Stimulated activated CD8-positive, alpha-beta memory T cell treated with anti-CD3 and anti-CD28 coated beads, Interleukin-15, amount 100 ng/mL, for 4 hours (primary cell): ENCODE data around the gene TRAF5.
"Not testable (repeated sequence)": the region's sequence is repeated elsewhere in the genome, so short reads cannot be mapped to it uniquely, and the experiment has no call there.

Experiments used
- DNase-seq, 2 donors: peaks; one replicate each; pipeline ENCODE4 v3.0.0-alpha.2; 2020; ENCODE audit warnings: low read depth in 2 of 2

Gene TRAF5

GRCh38 chr1:211377539-211378450 lies 51.2 kb downstream of the TRAF5 start:
- DNase-seq, result no peak

DNA sequence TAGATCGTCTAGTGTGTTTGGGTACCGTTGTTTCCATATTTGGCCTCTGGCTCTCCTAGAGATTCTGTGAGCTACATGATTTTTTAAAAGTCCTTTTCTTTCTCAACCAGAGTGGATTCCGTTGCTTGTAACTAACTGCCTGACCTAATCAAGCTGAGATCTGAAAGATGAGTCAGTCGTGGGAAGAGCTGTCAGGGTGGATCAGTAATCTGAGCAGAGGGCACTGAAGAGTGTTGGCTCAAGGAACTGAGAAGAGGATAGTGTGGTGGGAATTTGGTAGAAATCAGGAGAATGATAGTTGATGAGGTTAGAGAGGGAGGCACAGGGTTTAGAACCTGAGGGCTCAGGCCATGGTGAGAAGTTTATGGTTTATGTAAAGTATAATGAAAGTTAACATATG lies 52.2 kb downstream of the TRAF5 start:
- DNase-seq, result no peak

DNA sequence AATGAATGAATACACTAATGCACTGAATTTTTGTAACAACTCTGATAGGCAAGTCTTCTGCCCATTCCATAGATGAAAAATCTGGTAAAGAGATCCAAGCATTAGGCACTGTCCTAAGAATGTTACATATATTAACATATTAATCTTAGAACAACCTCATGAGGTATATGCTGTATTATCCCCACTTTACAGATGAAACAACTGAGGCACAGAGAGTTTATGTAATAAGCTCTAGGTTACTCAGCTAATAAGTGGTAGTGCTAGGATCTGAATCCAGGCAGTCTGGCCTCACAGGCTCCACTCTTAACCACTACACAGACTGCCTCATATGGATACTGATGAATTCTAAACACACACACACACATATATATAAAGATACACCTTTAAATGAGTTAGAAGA lies 52.8 kb downstream of the TRAF5 start:
- DNase-seq, result no peak

GRCh38 chr1:211381481-211382181 lies 55.0 kb downstream of the TRAF5 start:
- DNase-seq, result no peak

GRCh38 chr1:211382182-211382713 lies 55.6 kb downstream of the TRAF5 start:
- DNase-seq, result no peak

- DNase-seq, result peak; percentile 67
Observed at GRCh38 chr1:211382714-211383480, 56.3 kb downstream of the TRAF5 start.

GRCh38 chr1:211384524-211384923 lies 57.9 kb downstream of the TRAF5 start:
- DNase-seq, result no peak

- no peak for DNase-seq
Observed at GRCh38 chr1:211386921-211387320, 60.3 kb downstream of the TRAF5 start.

DNA sequence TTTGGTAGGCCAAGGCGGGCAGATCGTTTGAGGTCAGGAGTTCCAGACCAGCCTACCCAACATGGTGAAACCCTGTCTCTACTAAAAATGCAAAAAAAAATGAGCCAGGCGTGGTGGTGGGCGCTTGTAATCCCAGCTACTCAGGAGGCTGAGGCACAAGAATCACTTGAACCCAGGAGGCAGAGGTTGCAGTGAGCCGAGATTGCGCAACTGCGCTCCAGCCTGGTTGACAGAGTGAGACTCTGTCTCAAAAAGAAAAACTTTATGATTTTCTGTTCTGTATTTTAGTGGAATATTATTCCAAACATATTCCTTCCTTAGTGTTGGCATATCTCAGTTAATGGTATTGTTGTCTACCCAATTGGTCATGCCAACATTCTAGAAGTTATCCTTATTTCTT lies 64.2 kb downstream of the TRAF5 start:
- not testable (repeated sequence) for DNase-seq

DNA sequence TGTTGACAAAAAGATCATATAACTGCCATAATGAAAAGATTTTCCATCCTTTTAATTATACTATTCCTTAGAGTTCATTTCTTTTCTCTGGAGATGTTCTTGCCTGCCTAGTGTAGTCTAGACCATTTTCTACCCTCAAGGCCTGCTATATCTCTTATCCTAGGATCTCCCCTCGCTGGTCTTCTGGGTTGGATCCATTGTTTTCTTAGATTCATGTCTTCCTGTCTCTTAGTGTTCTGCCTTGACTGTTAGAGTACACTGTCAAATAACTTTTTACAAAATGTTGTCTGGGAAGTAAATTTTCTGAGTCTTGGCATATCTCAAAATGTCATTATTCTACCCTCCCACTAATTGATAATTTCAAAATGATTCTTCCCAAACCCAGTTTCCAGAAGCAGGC lies 66.6 kb downstream of the TRAF5 start:
- no peak for DNase-seq

DNA sequence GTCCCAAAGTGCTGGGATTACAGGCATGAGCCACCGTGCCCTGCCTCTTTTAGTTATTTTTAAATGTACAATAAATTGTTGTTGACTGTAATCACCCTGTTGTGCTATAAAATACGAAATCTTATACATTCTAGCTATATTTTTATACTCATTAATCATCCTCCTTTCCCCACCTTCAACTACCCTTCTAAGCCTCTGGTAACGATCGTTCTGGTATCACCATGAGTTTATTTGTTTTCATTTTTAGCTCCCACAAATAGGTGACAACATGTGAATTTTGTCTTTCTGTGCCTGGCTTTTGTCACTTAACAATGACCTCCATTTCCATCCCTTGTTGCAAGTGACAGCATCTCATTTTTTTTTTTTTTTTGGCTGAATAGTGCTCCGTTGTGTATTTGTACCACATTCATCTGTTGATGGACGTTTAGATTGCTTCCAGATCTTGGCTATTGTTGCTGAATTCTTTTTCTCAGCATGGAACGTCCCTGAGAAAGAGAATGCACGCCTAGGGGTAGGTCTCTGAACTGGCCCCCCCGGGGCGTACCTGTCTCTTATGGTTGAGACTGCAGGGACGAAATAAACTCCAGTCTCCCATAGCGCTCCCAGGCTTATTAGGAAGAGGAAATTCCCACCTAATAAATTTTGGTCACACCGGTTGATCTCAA lies 71.8 kb downstream of the TRAF5 start:
- DNase-seq, result not testable (repeated sequence)

DNA sequence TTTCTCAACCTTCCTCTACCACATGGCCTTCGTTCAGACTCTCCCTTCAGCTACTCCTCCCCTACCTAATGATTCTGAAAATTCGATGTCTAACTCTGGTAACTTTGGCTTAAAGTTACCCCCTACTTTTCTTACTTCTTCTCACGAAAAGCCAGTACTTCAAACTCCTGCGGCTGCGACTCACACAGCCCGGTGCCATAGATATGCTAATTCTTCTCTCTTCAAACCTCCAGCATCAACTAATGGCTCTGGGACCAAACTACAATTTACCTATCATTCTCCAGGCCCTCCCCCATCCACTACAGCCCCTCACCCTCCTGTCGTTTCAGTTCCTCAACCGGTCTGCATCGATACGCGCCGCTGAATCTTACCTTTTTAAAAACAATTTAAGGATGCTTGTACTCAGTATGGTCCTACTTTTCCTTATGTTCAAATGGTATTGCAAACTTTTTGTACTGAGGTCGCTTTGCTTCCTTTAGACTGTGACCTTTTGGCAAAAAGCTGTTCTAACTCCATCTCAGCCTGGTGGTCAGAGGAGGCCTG lies 73.3 kb downstream of the TRAF5 start:
- not testable (repeated sequence) for DNase-seq

DNA sequence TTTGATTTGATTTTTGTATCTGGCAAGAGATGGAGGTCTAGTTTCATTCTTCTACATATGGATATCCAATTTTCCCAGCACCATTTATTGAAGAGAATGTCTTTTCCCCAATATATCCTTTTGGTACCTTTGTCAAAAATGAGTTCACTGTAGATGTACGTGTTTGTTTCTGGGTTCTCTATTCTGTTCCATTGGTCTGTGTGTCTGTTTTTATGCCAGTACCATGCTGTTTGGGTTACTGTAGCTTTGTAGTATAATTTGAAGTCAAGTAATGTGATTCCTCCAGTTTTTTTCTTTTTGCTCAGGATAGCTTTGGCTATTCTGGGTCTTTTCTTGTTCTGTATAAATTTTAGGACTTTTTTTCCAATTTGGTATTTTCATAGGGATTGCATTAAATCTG lies 75.1 kb downstream of the TRAF5 start:
- DNase-seq, result not testable (repeated sequence)

DNA sequence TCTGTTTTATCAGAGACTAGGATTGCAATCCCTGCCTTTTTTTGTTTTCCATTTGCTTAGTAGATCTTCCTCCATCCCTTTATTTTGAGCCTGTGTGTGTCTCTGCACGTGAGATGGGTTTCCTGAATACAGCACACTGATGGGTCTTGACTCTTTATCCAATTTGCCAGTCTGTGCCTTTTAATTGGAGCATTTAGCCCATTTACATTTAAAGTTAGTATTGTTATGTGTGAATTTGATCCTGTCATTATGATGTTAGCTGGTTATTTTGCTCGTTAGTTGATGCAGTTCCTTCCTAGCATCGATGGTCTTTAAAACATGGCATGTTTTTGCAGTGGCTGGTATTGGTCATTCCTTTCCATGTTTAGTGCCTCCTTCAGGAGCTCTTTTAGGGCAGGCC lies 79.5 kb downstream of the TRAF5 start:
- not testable (repeated sequence) for DNase-seq

DNA sequence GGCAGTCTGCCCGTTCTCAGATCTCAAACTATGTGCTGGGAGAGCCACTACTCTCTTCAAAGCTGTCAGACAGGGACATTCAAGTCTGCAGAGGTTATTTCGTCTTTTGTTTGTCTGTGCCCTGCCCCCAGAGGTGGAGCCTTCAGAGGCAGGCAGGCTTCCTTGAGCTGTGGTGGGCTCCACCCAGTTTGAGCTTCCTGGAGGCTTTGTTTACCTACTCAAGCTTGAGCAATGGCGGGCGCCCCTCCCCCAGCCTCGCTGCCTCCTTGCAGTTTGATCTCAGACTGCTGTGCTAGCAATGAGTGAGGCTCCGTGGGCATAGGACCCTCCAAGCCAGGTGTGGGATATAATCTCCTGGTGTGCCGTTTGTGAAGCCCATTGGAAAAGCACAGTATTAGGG lies 81.1 kb downstream of the TRAF5 start:
- not testable (repeated sequence) for DNase-seq

DNA sequence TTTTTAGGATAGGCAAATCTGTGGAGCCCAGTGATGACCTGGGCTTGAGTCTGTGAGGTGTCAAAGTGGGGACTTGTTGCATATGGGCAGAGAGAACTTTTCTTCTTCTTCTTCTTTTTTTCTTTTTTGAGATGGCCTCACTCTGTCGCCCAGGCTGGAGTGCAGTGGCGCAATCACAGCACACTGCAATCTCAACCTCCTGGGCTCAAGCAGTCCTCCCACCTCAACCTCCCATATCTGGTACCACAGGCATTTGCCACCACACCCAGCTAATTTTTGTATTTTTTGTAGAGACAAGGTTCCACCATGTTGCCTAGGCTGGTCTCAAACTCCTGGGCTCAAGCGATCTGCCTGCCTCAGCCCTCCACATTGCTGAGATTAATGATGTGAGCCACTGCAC lies 85.0 kb downstream of the TRAF5 start:
- no peak for DNase-seq

DNA sequence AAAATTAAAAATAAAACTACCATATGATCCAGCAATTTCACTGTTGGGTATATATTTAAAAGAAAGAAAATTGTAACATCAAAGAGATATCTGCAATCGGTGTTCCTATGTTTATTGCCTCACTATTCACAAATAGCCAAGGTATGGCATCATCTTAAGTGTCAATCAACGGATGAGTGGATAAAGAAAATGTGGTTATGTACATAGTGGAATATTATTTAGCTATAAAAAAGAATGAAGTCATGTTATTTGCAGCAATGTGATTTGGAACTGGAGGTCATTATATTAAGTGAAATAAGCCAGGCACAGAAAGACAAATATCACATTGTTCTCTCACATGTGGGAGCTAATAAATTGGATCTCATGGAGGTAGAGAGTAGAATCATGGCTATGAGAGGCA lies 89.1 kb downstream of the TRAF5 start:
- no peak for DNase-seq

- peak in 1 of 2 donors; percentile 32 for DNase-seq
Observed at GRCh38 chr1:211416246-211416627, 89.6 kb downstream of the TRAF5 start.

GRCh38 chr1:211416628-211417323 lies 90.1 kb downstream of the TRAF5 start:
- peak; percentile 13 to 27 for DNase-seq

DNA sequence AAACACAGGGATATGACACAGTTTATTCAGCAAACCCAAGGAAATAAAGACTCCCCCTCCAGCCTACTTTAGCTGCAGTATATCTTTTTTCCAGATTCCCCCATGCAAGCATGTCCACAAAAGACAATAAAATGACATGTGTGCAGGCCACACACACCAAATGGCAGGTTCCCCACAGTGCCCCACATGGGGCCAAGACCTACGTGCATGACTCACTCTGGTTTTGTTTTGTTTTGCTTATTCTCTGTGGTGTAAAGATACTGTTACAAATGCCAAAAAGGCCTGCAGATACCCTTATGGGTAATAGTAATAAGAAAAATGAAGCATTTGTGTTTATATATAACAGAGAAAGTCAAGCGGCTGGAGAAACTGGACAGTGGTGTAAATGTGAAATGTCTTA lies 93.8 kb downstream of the TRAF5 start:
- DNase-seq, result no peak
